ENCODE data around the gene PRTN3.
A peak's percentile ranks its signal among the peaks of the same experiment; 100 is the strongest.
"Not testable (repeated sequence)": the region's sequence is repeated elsewhere in the genome, so short reads cannot be mapped to it uniquely, and the experiment has no call there.

Gene PRTN3

DNA sequence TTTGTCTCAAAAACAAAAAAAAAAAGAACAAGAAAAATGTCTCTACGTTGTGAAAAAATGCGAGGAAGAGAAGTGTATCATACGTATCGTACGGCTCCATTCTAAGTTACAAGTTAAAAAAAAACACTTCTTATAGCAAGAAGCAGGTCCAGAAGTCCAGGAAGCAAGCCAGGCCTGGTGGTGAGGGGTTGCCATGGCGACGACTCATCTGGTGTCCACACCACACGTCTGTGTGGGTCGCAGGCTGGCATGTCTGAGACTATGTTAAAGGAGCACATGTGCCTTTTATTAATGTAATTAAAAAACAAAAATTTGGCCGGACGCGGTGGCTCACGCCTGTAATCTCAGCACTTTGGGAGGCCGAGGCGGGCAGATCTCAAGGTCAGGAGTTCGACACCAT lies 46.3 kb downstream of the PRTN3 start:
- no peak overlapping the region for H3K27ac ChIP-seq (ENCODE audit: low read length)
- H3K27me3 ChIP-seq (ENCODE audit: control insufficient read depth, insufficient read depth, low read length) = no peaks in the 10 kb centered on the region
- no peak overlapping the region for H3K9ac ChIP-seq (ENCODE audit: low read length)
- H3K9me3 ChIP-seq (ENCODE audit: control insufficient read depth, low read depth, low read length) = no peaks in the 10 kb centered on the region
- H3K4me1 ChIP-seq (ENCODE audit: control insufficient read depth, low read depth, low read length) = no peaks in the 10 kb centered on the region
- no peak overlapping the region for H3K4me3 ChIP-seq (ENCODE audit: low read length)
- peaks cover 23% of the 10 kb centered on the region for H3K36me3 ChIP-seq (ENCODE audit: control insufficient read depth, low read depth, low read length)

DNA sequence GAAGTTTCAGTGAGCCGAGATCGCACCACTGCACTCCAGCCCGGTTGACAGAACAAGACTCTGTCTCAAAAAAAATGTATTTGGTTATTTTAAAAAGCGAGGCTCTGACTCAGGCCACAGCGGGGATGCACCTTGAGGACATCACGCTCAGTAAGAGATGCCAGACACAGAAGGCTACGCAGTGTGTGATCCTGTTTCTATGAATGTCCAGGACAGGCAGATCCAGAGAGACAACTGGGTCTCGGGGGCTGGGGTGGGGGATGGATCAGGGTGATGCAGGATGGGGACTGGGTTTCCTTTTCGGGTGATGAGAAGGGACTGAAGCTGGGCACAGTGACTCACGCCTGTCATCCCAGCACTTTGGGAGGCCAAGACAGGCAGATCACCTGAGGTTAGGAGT lies 46.8 kb downstream of the PRTN3 start:
- no peak overlapping the region for H3K4me3 ChIP-seq (ENCODE audit: low read length)
- peaks cover 22% of the 10 kb centered on the region for H3K36me3 ChIP-seq (ENCODE audit: control insufficient read depth, low read depth, low read length)
- no peak overlapping the region for H3K27ac ChIP-seq (ENCODE audit: low read length)
- no peaks in the 10 kb centered on the region for H3K27me3 ChIP-seq (ENCODE audit: control insufficient read depth, insufficient read depth, low read length)
- H3K9me3 ChIP-seq (ENCODE audit: control insufficient read depth, low read depth, low read length) = no peaks in the 10 kb centered on the region
- no peaks in the 10 kb centered on the region for H3K4me1 ChIP-seq (ENCODE audit: control insufficient read depth, low read depth, low read length)
- no peak overlapping the region for H3K9ac ChIP-seq (ENCODE audit: low read length)

DNA sequence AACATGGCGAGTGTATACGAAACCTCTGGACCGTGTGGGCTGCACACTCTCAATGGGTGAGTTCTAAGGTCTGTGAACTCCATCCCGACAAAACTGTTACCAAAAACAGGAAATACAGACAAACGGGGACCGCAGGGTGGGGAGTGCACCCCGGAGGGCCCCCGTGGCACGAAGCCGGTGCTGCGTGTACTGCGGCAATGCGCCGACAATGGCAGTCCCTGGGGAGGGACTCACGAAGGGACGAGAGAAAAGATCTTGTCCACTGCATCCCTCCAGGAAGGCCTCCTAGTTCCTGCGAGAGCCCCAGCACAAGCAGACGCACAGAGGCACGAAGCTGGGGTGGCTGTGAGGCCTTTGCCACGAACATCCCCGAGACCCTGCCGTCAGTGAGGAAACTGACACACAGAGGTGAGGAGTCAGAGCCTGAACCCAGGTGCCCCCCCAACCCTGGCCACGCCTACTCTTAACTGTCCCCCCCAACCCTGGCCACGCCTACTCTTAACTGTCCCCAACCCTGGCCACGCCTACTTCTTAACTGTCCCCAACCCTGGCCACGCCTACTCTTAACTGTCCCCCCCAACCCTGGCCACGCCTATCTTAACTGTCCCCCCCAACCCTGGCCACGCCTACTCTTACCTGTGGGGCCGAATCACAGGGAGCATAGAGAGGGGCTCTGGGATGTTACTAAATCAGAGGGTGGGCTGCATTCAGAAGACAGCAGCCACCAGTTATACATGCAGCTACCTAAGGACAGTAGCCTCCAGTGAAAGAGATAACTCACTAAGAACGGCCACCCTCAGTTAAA lies 48.0 kb downstream of the PRTN3 start:
- Histone ChIP-seq H3K9ac (ENCODE audit: low read length) (no peak overlapping the region), H3K36me3 (ENCODE audit: control insufficient read depth, low read depth, low read length) (peaks cover 22% of the 10 kb centered on the region), H3K27ac (ENCODE audit: low read length) (no peak overlapping the region), H3K4me3 (ENCODE audit: low read length) (no peak overlapping the region), H3K9me3 (ENCODE audit: control insufficient read depth, low read depth, low read length) (no peaks in the 10 kb centered on the region), H3K27me3 (ENCODE audit: control insufficient read depth, insufficient read depth, low read length) (no peaks in the 10 kb centered on the region), H3K4me1 (ENCODE audit: control insufficient read depth, low read depth, low read length) (no peaks in the 10 kb centered on the region)

DNA sequence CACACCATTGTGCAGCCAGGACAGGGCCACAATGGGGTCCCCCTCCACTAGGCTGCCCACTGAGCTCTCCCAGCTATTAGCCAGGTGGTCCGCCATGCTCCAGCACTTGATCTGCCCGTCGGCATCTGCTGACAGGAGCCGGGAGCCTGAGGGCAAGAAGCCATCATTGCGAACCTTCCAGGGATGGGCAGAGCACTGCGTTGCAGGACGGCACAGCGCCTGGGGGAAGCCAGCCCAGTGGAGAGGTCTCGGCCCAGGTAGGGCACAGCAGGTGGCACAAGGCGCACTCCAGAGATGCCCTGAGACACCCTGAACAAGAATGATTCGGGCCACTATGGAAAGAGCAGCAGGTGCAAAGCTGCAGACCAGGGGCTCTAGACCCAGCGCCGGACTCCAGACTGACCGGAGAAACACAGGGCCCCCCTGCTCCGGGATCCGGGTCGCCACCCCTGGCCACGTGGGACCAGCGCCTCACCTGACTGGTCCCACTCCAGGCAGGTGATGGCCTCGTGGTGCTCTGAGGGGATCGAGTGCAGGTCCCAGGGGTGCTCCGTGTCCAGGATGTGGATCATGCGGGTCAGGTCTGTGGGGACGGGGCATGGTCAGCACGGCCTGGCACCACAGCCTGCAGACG lies 49.0 kb downstream of the PRTN3 start:
- Histone ChIP-seq H3K27me3 (ENCODE audit: control insufficient read depth, insufficient read depth, low read length) (no peaks in the 10 kb centered on the region), H3K4me1 (ENCODE audit: control insufficient read depth, low read depth, low read length) (no peaks in the 10 kb centered on the region), H3K27ac (ENCODE audit: low read length) (no peak overlapping the region), H3K4me3 (ENCODE audit: low read length) (no peak overlapping the region), H3K36me3 (ENCODE audit: control insufficient read depth, low read depth, low read length) (peaks cover 22% of the 10 kb centered on the region), H3K9me3 (ENCODE audit: control insufficient read depth, low read depth, low read length) (no peaks in the 10 kb centered on the region), H3K9ac (ENCODE audit: low read length) (no peak overlapping the region)

DNA sequence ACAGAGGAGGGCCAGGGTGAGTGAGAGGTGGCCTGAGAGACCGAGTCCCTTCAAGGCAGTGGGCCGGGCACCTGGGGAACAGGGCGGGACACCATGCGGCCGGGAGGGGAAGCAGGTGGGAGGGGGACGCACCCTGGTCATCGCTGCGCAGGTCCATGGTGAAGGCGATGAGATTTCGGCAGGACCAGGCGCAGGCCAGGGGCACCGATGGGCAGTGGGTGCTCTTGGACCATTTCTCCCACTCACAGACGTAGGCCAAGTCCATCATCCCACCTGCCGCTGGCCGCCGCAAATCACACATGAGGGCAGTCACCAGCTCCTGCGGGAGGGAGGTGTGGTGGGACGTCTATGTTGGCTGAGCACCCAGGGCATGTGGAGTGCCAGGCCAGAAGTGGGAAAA lies 50.0 kb downstream of the PRTN3 start:
- Histone ChIP-seq H3K4me1 (ENCODE audit: control insufficient read depth, low read depth, low read length) (no peaks in the 10 kb centered on the region), H3K27ac (ENCODE audit: low read length) (no peak overlapping the region), H3K36me3 (ENCODE audit: control insufficient read depth, low read depth, low read length) (peaks cover 14% of the 10 kb centered on the region), H3K4me3 (ENCODE audit: low read length) (no peak overlapping the region), H3K9ac (ENCODE audit: low read length) (no peak overlapping the region), H3K9me3 (ENCODE audit: control insufficient read depth, low read depth, low read length) (no peaks in the 10 kb centered on the region), H3K27me3 (ENCODE audit: control insufficient read depth, insufficient read depth, low read length) (no peaks in the 10 kb centered on the region)

DNA sequence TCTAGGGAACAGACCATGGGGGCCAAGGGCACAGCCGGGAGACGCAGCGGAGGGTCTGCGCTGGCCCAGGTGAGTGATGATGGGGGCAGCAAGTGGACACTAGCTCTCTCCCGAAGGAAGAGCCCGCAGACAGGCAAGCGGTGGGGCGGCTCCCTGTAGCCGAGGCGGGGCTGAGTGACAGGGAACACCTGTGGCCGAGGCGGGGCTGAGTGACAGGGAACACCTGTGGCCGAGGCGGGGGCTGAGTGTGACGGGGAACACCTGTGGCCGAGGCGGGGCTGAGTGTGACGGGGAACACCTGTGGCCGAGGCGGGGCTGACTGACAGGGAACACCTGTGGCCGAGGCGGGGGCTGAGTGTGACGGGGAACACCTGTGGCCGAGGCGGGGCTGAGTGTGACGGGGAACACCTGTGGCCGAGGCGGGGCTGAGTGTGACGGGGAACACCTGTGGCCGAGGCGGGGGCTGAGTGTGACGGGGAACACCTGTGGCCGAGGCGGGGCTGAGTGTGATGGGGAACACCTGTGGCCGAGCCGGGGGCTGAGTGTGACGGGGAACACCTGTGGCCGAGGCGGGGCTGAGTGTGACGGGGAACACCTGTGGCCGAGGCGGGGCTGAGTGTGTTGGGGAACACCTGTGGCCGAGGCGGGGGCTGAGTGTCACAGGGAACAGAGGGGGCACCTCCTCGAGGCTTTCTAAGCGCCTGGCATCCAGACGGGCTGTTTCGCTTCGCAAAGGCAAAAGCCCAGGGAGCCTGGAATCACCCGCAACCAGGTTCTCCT lies 50.8 kb downstream of the PRTN3 start:
- H3K27ac ChIP-seq (ENCODE audit: low read length); H3K9me3 ChIP-seq (ENCODE audit: control insufficient read depth, low read depth, low read length); H3K4me1 ChIP-seq (ENCODE audit: control insufficient read depth, low read depth, low read length); H3K36me3 ChIP-seq (ENCODE audit: control insufficient read depth, low read depth, low read length); H3K27me3 ChIP-seq (ENCODE audit: control insufficient read depth, insufficient read depth, low read length); H3K9ac ChIP-seq (ENCODE audit: low read length): not testable (repeated sequence)
- H3K4me3 ChIP-seq (ENCODE audit: low read length) = peak overlapping the region; percentile 73

DNA sequence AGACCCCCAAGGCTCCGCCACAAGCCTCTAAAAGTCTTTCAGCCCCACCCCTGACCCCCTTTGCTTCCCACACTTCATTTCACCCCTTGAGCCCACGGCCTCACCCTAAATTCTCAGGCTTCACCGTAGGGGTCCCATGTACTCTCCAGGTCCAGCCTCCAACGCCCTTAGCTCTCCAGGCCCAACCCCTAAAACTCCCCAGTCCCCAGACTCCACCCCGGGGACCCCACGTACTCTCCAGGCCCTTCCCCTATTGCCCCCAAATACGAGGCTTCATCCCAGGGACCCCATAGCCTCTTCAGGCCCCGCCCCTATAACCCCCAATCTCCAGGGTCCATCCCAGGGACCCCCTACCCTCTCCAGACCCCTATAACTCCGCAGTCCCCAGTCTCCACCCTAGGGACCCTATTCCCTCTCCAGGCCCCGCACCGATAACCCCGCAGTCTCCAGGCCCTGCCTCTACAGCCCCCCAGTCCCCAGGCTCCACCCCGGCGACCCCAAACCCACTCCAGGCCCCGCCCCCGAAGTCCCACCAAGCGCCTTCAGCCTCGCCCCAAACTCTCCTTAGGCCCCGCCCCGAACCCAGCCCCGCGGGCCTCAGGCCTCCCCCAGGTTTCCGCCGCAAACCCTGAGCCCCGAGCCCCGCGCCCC lies 51.6 kb downstream of the PRTN3 start:
- Histone ChIP-seq H3K27ac (ENCODE audit: low read length) (no peak overlapping the region), H3K27me3 (ENCODE audit: control insufficient read depth, insufficient read depth, low read length) (no peaks in the 10 kb centered on the region), H3K4me3 (ENCODE audit: low read length) (peak overlapping the region; percentile 73), H3K36me3 (ENCODE audit: control insufficient read depth, low read depth, low read length) (peaks cover 7% of the 10 kb centered on the region), H3K4me1 (ENCODE audit: control insufficient read depth, low read depth, low read length) (no peaks in the 10 kb centered on the region), H3K9me3 (ENCODE audit: control insufficient read depth, low read depth, low read length) (no peaks in the 10 kb centered on the region), H3K9ac (ENCODE audit: low read length) (peak overlapping the region; percentile 61)

DNA sequence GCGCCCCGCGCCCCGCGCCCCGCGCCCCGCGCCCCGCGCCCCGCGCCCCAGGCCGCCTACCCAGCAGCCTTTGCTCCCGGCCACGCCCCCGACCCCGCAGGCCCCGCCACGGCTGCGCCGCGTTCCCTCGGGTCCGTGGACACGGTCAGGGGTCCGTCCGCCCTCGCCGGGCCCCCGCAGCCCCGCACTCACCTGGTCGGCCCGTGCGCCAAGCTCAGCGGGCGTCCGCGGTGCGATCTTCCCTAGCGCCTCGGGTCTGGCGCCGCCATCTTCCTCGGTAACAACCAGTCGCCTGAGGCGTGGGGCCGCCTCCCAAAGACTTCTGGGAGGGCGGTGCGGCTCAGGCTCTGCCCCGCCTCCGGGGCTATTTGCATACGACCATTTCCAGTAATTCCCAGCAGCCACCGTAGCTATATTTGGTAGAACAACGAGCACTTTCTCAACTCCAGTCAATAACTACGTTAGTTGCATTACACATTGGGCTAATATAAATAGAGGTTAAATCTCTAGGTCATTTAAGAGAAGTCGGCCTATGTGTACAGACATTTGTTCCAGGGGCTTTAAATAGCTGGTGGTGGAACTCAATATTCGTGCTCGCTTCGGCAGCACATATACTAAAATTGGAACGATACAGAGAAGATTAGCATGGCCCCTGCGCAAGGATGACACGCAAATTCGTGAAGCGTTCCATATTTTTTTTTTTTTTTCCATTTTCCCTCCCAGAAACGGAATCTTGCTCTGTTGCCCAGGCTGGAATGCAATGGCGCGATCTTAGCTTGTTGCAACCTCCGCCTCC lies 52.3 kb downstream of the PRTN3 start, which contains the start of the genes MED16 and RNU6-9:
MED16 (minus strand) TSS at position 294 of the 796 bp plus-strand sequence. CDS start 2,056 bp downstream, outside the sequence.
RNU6-9 (plus strand) TSS at position 591 of the 796 bp plus-strand sequence.
- Histone ChIP-seq H3K27ac (ENCODE audit: low read length) (peak within 1 kb of the TSS; percentile 100), H3K4me3 (ENCODE audit: low read length) (peak within 1 kb of the TSS; percentile 73), H3K9ac (ENCODE audit: low read length) (peak within 1 kb of the TSS; percentile 81), H3K4me1 (ENCODE audit: control insufficient read depth, low read depth, low read length) (no peaks in the 10 kb centered on the region), H3K36me3 (ENCODE audit: control insufficient read depth, low read depth, low read length) (peaks cover 7% of the 10 kb centered on the region), H3K27me3 (ENCODE audit: control insufficient read depth, insufficient read depth, low read length) (no peaks in the 10 kb centered on the region), H3K9me3 (ENCODE audit: control insufficient read depth, low read depth, low read length) (no peaks in the 10 kb centered on the region)

DNA sequence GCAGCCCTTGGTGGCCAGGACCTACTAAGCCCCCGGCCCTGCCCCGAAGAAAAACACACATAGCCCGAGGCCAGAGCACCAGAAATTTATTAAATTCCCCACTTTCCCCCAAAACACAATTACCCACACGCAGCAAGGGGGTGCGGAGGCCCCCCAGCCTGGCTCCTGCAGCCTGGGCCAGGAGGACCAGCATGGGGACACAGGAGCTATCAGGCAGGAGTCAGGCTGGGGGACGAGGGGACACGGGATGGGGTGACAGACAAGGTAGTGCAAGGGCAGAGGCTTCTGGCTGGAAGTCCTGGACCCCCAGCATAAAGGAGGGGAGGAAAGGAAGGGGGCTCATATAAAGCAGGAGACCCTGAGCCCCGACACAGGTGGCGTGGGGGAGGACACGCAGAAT lies 55.6 kb downstream of the PRTN3 start:
- Histone ChIP-seq H3K36me3 (ENCODE audit: control insufficient read depth, low read depth, low read length) (no peaks in the 10 kb centered on the region), H3K9ac (ENCODE audit: low read length) (no peak overlapping the region), H3K4me1 (ENCODE audit: control insufficient read depth, low read depth, low read length) (no peaks in the 10 kb centered on the region), H3K27me3 (ENCODE audit: control insufficient read depth, insufficient read depth, low read length) (no peaks in the 10 kb centered on the region), H3K9me3 (ENCODE audit: control insufficient read depth, low read depth, low read length) (no peaks in the 10 kb centered on the region), H3K4me3 (ENCODE audit: low read length) (no peak overlapping the region), H3K27ac (ENCODE audit: low read length) (no peak overlapping the region)

DNA sequence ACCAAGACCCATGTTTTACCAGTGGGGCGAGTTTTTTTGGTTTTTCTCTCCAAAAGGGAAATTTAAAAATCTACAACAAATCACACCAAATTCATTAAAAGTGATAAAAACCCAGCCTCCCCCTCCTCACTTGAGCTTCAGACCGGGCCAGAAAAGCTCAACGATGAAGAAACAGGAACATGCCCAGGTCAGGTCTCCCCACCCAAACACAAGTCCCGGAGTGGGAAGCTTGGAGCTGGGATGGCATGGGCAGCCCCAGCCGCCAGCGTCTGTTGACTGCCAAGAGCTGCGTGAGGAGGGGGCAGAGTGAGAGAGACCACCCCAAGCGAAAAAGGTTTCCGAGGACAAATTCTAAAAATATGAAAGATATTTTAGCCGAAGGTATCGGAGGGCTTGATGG lies 56.2 kb downstream of the PRTN3 start:
- no peak overlapping the region for H3K27ac ChIP-seq (ENCODE audit: low read length)
- no peak overlapping the region for H3K4me3 ChIP-seq (ENCODE audit: low read length)
- no peaks in the 10 kb centered on the region for H3K36me3 ChIP-seq (ENCODE audit: control insufficient read depth, low read depth, low read length)
- H3K9ac ChIP-seq (ENCODE audit: low read length) = no peak overlapping the region
- H3K9me3 ChIP-seq (ENCODE audit: control insufficient read depth, low read depth, low read length) = no peaks in the 10 kb centered on the region
- no peaks in the 10 kb centered on the region for H3K4me1 ChIP-seq (ENCODE audit: control insufficient read depth, low read depth, low read length)
- no peaks in the 10 kb centered on the region for H3K27me3 ChIP-seq (ENCODE audit: control insufficient read depth, insufficient read depth, low read length)

Data from iPS-18a (cell line).